ENCODE measurements around the gene RGL4.
"Not testable (repeated sequence)": the region's sequence is repeated elsewhere in the genome, so short reads cannot be mapped to it uniquely, and the experiment has no call there.

The RGL4 gene

GRCh38 chr22:23690713-23691112, at the start of gene RGL4:
RGL4 (plus strand) TSS chr22:23691013; CDS start chr22:23692031, 1,018 bp downstream.
- H3K27ac ChIP-seq: no peak within 1 kb of the TSS
- DNase-seq (ENCODE audit: low read depth, low spot score): no peak

GRCh38 chr22:23646526-23646925, 44.3 kb upstream of the RGL4 start:
- not testable (repeated sequence) for DNase-seq (ENCODE audit: low read depth, low spot score); H3K27ac ChIP-seq

GRCh38 chr22:23649071-23649501, 41.7 kb upstream of the RGL4 start:
- no peak overlapping the region for H3K27ac ChIP-seq
- DNase-seq (ENCODE audit: low read depth, low spot score): no peak

GRCh38 chr22:23651676-23652075, 39.1 kb upstream of the RGL4 start:
- H3K27ac ChIP-seq: no peak overlapping the region
- no peak for DNase-seq (ENCODE audit: low read depth, low spot score)

GRCh38 chr22:23652286-23652685, 38.5 kb upstream of the RGL4 start:
- H3K27ac ChIP-seq: no peak overlapping the region
- no peak for DNase-seq (ENCODE audit: low read depth, low spot score)

DNA sequence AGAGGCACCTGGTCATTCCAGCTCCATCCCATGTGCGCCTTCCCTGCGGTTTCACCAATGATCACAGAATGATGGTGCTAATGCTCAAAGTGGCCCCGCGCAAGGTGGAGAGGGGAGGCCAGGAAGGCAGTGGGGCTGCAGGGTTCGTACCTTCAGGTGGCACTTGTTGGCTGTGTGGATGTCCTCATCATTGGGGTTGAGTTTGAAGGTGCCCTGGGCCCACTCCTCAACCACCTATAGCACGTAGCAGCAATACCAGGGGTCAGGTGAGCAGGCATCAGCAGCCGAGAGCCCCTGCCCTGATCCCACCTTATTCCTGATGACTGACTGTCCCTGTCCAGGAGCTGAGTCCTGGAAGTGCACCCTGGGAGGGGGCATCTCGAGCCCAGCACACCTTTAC, 38.1 kb upstream of the RGL4 start:
- H3K27ac ChIP-seq: no peak overlapping the region
- no peak for DNase-seq (ENCODE audit: low read depth, low spot score)

DNA sequence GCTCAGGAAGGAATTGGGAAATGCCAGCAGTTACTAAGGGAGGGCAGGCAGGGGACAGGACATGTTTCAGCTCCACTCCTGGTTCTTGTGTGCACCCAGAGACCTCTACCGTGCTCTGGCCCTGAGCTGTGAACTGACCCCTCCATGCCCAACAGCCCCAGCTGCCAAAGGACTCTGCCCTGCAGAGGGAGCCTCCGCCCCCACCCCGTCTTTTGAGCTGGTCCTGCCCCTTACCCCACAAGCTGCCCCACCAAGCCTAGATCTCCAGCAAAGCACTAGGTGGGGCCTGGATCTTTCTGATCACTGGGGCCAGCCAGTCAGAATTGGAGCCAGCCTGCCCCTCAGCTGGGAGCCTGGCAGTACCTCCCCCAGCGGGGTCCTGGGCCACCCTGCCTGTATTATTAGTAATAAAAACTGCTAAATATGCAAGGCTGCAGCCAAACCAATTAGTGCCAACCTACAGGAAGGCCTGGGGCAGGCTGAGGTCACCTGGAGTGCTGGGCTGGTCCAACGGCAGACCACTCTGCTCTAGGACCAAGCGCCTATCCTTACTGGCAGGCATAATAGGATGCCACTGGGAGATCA, 34.8 kb upstream of the RGL4 start:
- no peak overlapping the region for H3K27ac ChIP-seq
- DNase-seq (ENCODE audit: low read depth, low spot score): no peak

DNA sequence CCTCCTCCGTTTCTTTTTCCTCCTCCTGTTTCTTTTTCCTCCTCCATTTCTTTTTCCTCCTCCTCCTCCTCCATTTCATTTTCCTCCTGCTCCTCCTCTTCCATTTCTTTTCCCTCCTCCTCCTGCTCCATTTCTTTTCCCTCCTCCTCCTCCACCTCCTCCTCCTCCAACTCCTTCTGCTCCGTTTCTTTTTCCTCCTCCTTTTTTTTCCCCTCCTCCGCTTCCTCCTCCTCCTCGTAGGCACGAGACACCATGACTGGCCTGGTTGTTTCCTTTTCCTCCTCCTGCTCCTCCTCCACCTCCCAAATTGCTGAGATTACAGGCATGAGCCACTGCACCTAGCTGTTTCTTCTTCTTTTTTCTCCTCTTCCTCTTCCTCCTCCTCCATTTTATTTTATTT, 33.1 kb upstream of the RGL4 start:
- no peak for DNase-seq (ENCODE audit: low read depth, low spot score)
- no peak overlapping the region for H3K27ac ChIP-seq

GRCh38 chr22:23660381-23660780, 30.4 kb upstream of the RGL4 start:
- not testable (repeated sequence) for DNase-seq (ENCODE audit: low read depth, low spot score); H3K27ac ChIP-seq

GRCh38 chr22:23670378-23671295, 20.2 kb upstream of the RGL4 start:
- DNase-seq (ENCODE audit: low read depth, low spot score): no peak
- no peak overlapping the region for H3K27ac ChIP-seq

GRCh38 chr22:23671387-23671786, 19.4 kb upstream of the RGL4 start:
- not testable (repeated sequence) for DNase-seq (ENCODE audit: low read depth, low spot score); H3K27ac ChIP-seq

GRCh38 chr22:23672307-23673049, 18.3 kb upstream of the RGL4 start:
- not testable (repeated sequence) for H3K27ac ChIP-seq; DNase-seq (ENCODE audit: low read depth, low spot score)

DNA sequence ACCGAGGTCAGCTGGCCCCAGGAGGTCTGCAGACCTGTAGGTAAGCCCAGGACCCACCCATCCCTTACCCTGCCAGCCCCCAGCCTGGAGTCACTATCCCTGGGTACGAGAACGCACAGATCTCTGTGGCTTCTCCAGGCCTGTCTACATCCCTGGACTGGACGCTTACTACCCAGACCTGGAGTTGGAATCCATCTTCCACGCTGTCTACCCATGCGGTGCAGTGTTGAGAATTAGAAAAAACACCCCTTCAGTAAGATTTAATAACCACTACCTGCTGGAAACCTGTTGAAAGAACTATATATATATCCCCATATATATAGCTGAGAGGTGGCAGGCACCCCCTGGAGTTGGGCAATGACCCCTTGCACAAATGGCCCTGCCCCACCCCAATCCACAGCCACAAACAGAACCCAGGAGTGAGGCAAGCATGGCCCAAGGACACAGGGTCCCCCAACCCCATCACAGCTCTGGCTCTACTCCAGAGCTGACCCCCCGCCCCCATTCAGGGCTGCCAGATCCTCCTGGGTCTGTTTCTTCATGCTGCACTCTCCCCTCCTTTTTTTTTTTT, 17.7 kb upstream of the RGL4 start:
- no peak overlapping the region for H3K27ac ChIP-seq

DNA sequence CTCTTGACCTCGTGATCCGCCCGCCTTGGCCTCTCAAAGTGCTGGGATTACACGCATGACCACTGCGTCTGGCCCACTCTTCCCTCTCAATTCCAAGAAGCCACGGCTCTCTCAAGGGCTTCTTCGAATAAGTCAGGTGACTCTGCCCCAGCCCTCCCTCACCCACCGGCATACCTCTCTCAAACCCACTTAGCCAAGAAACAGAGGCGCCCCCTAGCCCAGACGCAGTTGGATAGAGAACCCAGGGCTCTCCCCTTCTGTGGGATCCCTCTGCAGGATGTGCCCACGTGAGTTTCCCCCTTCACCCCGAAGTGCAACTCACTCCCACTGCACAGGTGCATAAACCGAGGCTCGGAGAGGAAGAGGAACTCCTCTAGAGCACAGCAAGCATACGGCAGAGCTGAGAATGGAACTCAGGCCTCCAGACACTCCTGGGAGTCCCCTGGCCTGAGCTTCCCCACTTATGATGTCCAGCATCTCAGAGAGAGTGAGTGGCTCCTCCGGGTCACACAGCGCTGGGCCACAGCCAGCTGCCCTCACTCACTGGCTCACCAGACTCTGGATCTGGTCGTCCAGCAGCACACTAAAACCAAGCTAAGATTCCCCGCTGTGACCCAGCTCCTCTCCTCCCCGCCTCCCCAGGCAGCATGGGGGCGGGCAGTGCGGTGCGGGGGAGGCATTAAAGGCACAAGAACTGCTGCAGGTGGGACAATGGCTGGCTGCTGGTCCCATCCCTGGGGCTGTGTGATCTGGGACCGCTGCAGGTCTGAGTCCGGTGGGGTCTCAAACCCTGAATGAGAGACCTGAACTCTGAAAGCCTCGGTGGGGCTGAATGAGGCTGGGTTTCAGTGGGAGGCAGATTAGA, 16.8 kb upstream of the RGL4 start:
- DNase-seq (ENCODE audit: low read depth, low spot score): no peak
- no peak overlapping the region for H3K27ac ChIP-seq

More for the DNA sequence above, 17.7 kb upstream of the RGL4 start:
- DNase-seq (ENCODE audit: low read depth, low spot score): no peak

DNA sequence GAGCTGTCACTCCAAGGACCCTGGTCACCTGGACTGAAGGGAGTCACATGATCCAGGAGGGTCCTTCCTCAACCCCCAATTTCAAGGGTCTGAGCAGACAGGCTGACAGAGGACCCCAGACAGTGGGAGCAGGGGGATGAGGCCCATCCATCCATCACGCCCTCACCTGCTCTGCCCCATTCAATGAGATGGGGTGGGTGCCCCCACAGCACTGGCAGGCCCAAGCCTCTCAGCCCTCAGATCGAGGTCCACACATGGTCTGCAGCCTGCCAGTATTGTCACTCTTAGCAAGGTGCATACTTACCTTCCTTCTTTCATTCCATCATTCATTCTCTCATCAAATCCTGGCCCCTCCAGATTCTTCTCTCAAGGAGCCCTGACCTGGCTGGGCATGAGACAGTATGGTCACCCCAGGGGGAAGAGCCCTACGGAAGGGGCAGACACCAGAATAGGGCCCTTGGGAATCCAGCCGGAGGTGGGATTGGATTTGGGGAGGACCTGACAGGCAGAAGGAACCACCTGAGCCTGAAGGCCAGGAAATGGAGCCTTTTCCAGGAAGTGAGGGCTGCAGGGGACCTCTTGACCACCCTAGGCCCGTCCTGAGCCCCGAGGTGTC, 15.8 kb upstream of the RGL4 start:
- not testable (repeated sequence) for H3K27ac ChIP-seq; DNase-seq (ENCODE audit: low read depth, low spot score)

DNA sequence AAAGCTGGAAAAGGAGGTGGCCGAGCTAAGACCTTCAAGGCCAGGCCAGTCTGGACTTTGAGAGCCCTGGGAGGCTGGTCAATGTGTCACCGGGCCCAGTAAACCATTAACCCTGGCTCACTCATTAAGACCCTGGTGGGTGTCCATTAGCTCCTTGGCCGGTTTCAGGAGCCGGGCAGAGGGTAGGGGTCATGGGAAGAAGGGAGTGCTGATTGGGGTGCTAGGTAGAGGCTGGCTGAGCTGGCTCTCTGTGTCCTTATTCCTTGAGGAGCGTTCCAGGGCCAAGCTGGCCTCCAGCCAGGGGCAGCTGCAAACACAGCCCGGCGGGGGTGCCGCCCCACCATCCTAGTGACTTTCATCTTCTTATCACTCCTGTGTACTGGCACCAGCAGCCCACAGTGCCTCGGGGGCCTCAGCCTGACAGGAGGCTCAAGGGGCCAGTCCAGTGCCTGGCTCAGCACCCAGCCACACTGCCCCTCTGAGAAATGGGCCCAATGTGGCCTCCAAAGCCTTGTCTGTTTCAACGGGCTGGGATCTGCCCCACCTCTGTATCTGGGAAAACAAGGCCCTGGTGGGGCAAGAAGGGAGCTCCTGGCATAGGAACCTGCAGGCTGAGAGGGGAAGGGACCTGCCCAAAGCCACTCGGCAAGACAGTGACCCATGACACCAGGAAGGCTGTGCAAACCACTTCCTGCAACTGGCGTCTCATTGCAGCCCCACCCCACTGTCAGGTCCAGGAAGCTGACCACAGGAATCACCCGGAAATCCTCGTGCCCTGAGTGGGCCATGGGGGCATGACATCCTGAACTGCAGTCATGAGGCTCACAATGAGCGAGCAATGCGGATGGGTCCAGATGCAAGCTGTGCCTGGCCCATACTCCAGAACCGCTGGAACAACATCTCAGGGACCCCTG, 15.1 kb upstream of the RGL4 start:
- DNase-seq (ENCODE audit: low read depth, low spot score): no peak
- H3K27ac ChIP-seq: no peak overlapping the region

DNA sequence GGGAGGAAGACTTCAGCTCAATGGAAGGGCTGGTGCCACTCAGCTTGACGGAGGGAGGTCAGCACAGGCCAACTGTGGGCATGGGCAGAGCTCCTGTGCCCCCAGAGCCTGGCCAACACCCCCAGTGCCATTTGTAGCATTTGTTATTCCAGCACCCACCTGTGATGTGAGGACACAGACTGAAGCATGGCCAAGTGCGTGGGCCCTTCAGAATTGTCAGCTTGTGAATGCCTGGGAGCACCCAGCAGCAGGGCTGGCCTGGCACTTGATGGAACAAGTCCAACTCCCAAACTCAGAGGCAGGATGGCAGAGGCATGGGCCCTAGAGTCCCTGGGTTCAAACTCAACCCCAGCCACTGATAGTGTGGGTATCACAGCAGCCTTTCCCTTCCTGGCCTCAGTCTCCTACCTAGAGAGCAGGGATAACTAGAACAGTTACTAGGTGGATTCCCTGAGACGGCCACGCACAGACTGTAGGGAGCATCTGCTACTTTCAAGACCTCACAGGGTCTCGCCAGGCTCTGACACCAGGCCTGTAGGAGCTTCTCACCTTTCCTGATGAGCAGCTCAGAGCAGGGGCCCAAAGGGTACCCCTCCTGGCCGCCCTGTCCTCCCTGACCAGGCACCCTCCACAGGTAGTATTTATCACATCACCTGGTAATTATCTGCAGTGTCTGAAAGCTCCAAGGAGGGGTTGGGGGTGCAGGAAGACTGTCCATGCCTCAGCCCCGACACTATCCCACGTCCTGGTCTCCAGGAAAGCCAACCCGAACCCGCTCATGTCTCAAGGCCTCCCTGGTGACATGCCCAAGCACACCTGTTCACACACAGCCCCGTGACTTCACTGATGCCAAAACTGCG, 13.7 kb upstream of the RGL4 start:
- H3K27ac ChIP-seq: not testable (repeated sequence)

More for the DNA sequence above, 13.7 kb upstream of the RGL4 start:
- DNase-seq (ENCODE audit: low read depth, low spot score): not testable (repeated sequence)
